Liver (tissue), 9 donors: ENCODE results near the gene SAP30. TPM values are rescaled to one million over a fixed set of nuclear protein-coding genes. Genes with fewer than 3 reads are reported as not detected.

Experiments used
- DNase-seq: peaks from one replicate; pipeline ENCODE4 v3.0.0-alpha.2; 2017; ENCODE audit warnings: low spot score
- H3K27ac ChIP-seq, 2 donors: one replicate each; pipeline ENCODE4 v1.7.0; 2013; ENCODE audit warnings: inconsistent platforms in 2 of 2, low read length in 2 of 2, control low read depth in 1 of 2, low read depth in 1 of 2, mild to moderate bottlenecking in 1 of 2
- H3K27me3 ChIP-seq, 4 donors: one replicate each; pipeline versions ENCODE4 v1.6.1 to v1.7.0; 2013; ENCODE audit warnings: low read length in 3 of 4, inconsistent platforms in 1 of 4, mild to moderate bottlenecking in 1 of 4, moderate library complexity in 1 of 4; ENCODE audit not compliant: control insufficient read depth in 4 of 4, insufficient read depth in 4 of 4
- H3K36me3 ChIP-seq, 4 donors: one replicate each; pipeline versions ENCODE4 v1.6.1 to v1.7.0; 2013; ENCODE audit warnings: low read length in 3 of 4, mild to moderate bottlenecking in 3 of 4, low read depth in 1 of 4, moderate library complexity in 1 of 4; ENCODE audit not compliant: control insufficient read depth in 4 of 4, insufficient read depth in 3 of 4
- H3K4me1 ChIP-seq, 4 donors: one replicate each; pipeline versions ENCODE4 v1.6.1 to v1.7.0; 2013; ENCODE audit warnings: low read length in 3 of 4, mild to moderate bottlenecking in 3 of 4, moderate library complexity in 1 of 4; ENCODE audit not compliant: control insufficient read depth in 4 of 4, insufficient read depth in 4 of 4
- H3K4me3 ChIP-seq, 3 donors: one replicate each; pipeline versions ENCODE4 v1.6.1 to v1.7.0; 2013; ENCODE audit warnings: low read length in 3 of 3, control low read depth in 1 of 3, low read depth in 1 of 3, mild to moderate bottlenecking in 1 of 3
- H3K9ac ChIP-seq, 2 donors: one replicate each; pipeline ENCODE4 v1.7.0; 2013; ENCODE audit warnings: low read length in 2 of 2, mild to moderate bottlenecking in 2 of 2, moderate library complexity in 2 of 2, control low read depth in 1 of 2, low read depth in 1 of 2
- H3K9me3 ChIP-seq, 4 donors: one replicate each; pipeline versions ENCODE4 v1.6.1 to v1.7.0; 2013; ENCODE audit warnings: low read length in 3 of 4; ENCODE audit not compliant: control insufficient read depth in 4 of 4
- EGR1 ChIP-seq, 2 donors: IDR thresholded peaks; 2 replicates each; pipeline ENCODE4 v1.6.1; 2016 to 2018; ENCODE audit warnings: antibody characterized with exemption in 2 of 2, low read depth in 2 of 2
- FOXA1 ChIP-seq: IDR thresholded peaks from 2 replicates; pipeline ENCODE4 v1.6.1; 2016; ENCODE audit warnings: antibody characterized with exemption
- FOXA2 ChIP-seq: IDR thresholded peaks from 2 replicates; pipeline ENCODE4 v1.6.1; 2016; ENCODE audit warnings: antibody characterized with exemption
- JUND ChIP-seq, 2 donors: IDR thresholded peaks; 2 replicates each; pipeline ENCODE4 v1.6.1; 2016; ENCODE audit warnings: antibody characterized with exemption in 2 of 2
- NR2F2 ChIP-seq: IDR thresholded peaks from 2 replicates; pipeline ENCODE4 v1.6.1; 2016; ENCODE audit warnings: antibody characterized with exemption
- RAD21 ChIP-seq, 2 donors: IDR thresholded peaks; 2 replicates each; pipeline ENCODE4 v1.6.1; 2016; ENCODE audit warnings: antibody characterized with exemption in 2 of 2, mild to moderate bottlenecking in 2 of 2
- RXRA ChIP-seq, 2 donors: IDR thresholded peaks; 2 replicates each; pipeline ENCODE4 v1.6.1; 2017 to 2018; ENCODE audit warnings: antibody characterized with exemption in 2 of 2, mild to moderate bottlenecking in 1 of 2
- SP1 ChIP-seq: IDR thresholded peaks from 2 replicates; pipeline ENCODE4 v1.6.1; 2018; ENCODE audit warnings: antibody characterized with exemption, mild to moderate bottlenecking
- TAF1 ChIP-seq: conservative IDR thresholded peaks from 2 replicates; pipeline ENCODE4 v1.6.1; 2016; ENCODE audit warnings: antibody characterized with exemption, mild to moderate bottlenecking
- WGBS: extraction: QIAGEN DNeasy Blood & Tissue Kit; methylation state at CpG from one replicate; pipeline ENCODE4 v1.1.7; 2013; 5-methylcytosine and 5-hydroxymethylcytosine counted together
- polyA plus RNA-seq, 2 donors: library from polyadenylated mRNA; stranded (reverse) in 1 of 2; unstranded in 1 of 2; fragments of 200-250 nt in 1 of 2; fragments of >200 nt in 1 of 2; fragmentation: Nextera tagmentation in 1 of 2; extraction: Ambion mirVana in 1 of 2; gene quantifications; one replicate each; pipeline versions ENCODE4 v1.2.1 to v1.2.3, GENCODE V29; 2013 to 2015
- total RNA-seq, 2 donors: library from RNA; depleted of rRNA; stranded (reverse); fragments of >200 nt; gene quantifications; one replicate each; pipeline ENCODE4 v1.2.3, GENCODE V29; 2014
- TF ChIP-seq, protein P1 (sequence below): IDR thresholded peaks from 2 replicates; pipeline ENCODE4 v1.6.1; 2016; ENCODE audit warnings: antibody characterized with exemption
- TF ChIP-seq, protein P2 (sequence below): IDR thresholded peaks from 2 replicates; pipeline ENCODE4 v1.6.1; 2016; ENCODE audit warnings: antibody characterized with exemption
- TF ChIP-seq, protein P3 (sequence below): fragments of 150-350 bp; IDR thresholded peaks from 2 replicates; pipeline ENCODE4 v1.5.1; 2017; ENCODE audit warnings: improper control_type of control experiment, low read depth, low read length; ENCODE audit not compliant: missing input control
- TF ChIP-seq, protein P4 (sequence below): IDR thresholded peaks from 2 replicates; pipeline ENCODE4 v1.6.1; 2016; ENCODE audit warnings: antibody characterized with exemption, mild to moderate bottlenecking
- donor health status: healthy.
- donor health status: healthy.
- donor health status: healthy.
- donor health status: healthy.
- donor health status: healthy.

The SAP30 gene
- total and polyA plus RNA-seq, 4 donors = 1.3 to 10.0 (median 3.7) TPM

DNA sequence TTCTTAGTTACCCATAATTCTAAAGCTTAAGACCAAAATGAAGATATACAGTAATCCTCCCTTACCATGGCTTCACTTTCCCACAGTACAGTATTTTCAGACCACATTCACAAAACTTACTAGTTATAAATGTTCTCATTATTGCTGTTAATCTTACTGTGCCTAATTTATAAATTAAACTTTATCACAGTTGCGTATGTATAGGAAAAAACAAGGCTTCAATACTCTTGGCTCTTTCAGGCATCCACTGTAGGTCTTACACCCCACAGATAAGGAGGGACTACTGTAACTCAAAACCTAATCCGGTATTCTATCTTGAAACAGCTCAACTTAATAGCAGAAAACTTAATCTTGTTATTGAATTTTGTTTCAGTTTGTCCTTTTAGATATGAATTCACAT, 40.2 kb upstream of the SAP30 start:
- no peak for TF ChIP-seq RAD21 (IDR thresholded peaks at IDR 0.05)
- no peak for TF ChIP-seq FOXA2
- WGBS = 94% methylated on average over 2 of the region's 2 CpGs
- Histone ChIP-seq H3K9me3 (no peaks in the 10 kb centered on the region), H3K36me3 (peaks cover 0 to 5% (median 3%) of the 10 kb centered on the region in 4 donors), H3K9ac (no peak overlapping the region), H3K27ac (no peak overlapping the region), H3K4me3 (no peak overlapping the region), H3K4me1 (peaks cover 0 to 17% (median 9%) of the 10 kb centered on the region in 4 donors), H3K27me3 (no peaks in the 10 kb centered on the region)
- DNase-seq = no peak

DNA sequence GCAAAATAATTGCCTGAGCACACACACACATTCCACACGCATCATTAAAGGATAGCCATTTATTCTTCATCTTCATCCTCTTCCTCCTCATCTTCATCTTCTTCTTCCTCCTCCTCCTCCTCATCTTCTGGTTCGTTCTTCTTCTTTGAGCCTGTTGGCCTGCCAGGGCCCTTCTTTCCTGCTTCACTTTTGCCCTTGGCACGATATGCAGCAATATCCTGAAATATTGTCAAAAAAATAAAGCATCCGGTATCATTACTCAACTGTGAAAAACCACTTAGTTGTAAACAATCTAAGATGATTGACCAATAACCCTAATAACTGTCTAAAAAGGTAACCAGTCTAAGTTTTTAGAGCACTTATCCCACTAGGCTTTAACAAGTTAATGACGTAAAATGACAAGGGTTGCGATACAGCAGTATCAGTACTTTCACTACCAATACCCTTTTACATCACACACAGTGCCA, 38.7 kb upstream of the SAP30 start:
- peak overlapping the region in 1 of 3 donors; percentile 88 for H3K4me3 ChIP-seq
- peaks cover 0 to 5% (median 3%) of the 10 kb centered on the region in 4 donors for H3K36me3 ChIP-seq

More for the DNA sequence above, 38.7 kb upstream of the SAP30 start:
- H3K9ac ChIP-seq = no peak overlapping the region
- H3K27me3 ChIP-seq = no peaks in the 10 kb centered on the region
- no peak for DNase-seq
- no peak overlapping the region for H3K27ac ChIP-seq
- no peaks in the 10 kb centered on the region for H3K9me3 ChIP-seq
- peaks cover 0 to 17% (median 9%) of the 10 kb centered on the region in 4 donors for H3K4me1 ChIP-seq
- TF ChIP-seq JUND (IDR thresholded peaks at IDR 0.05) = no peak
- no peak for TF ChIP-seq EGR1 (IDR thresholded peaks at IDR 0.05; ENCODE audit: low read depth in 2 of 2)
- TF ChIP-seq TAF1 = no peak
- TF ChIP-seq, protein P1, sequence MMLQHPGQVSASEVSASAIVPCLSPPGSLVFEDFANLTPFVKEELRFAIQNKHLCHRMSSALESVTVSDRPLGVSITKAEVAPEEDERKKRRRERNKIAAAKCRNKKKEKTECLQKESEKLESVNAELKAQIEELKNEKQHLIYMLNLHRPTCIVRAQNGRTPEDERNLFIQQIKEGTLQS = no peak
- TF ChIP-seq, protein P2, sequence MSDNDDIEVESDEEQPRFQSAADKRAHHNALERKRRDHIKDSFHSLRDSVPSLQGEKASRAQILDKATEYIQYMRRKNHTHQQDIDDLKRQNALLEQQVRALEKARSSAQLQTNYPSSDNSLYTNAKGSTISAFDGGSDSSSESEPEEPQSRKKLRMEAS = no peak
- no peak for TF ChIP-seq RXRA (IDR thresholded peaks at IDR 0.05)
- no peak for TF ChIP-seq NR2F2
- TF ChIP-seq SP1 = no peak
- TF ChIP-seq FOXA1 = no peak
- TF ChIP-seq, protein P3, sequence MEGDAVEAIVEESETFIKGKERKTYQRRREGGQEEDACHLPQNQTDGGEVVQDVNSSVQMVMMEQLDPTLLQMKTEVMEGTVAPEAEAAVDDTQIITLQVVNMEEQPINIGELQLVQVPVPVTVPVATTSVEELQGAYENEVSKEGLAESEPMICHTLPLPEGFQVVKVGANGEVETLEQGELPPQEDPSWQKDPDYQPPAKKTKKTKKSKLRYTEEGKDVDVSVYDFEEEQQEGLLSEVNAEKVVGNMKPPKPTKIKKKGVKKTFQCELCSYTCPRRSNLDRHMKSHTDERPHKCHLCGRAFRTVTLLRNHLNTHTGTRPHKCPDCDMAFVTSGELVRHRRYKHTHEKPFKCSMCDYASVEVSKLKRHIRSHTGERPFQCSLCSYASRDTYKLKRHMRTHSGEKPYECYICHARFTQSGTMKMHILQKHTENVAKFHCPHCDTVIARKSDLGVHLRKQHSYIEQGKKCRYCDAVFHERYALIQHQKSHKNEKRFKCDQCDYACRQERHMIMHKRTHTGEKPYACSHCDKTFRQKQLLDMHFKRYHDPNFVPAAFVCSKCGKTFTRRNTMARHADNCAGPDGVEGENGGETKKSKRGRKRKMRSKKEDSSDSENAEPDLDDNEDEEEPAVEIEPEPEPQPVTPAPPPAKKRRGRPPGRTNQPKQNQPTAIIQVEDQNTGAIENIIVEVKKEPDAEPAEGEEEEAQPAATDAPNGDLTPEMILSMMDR = no peak
- TF ChIP-seq, protein P4, sequence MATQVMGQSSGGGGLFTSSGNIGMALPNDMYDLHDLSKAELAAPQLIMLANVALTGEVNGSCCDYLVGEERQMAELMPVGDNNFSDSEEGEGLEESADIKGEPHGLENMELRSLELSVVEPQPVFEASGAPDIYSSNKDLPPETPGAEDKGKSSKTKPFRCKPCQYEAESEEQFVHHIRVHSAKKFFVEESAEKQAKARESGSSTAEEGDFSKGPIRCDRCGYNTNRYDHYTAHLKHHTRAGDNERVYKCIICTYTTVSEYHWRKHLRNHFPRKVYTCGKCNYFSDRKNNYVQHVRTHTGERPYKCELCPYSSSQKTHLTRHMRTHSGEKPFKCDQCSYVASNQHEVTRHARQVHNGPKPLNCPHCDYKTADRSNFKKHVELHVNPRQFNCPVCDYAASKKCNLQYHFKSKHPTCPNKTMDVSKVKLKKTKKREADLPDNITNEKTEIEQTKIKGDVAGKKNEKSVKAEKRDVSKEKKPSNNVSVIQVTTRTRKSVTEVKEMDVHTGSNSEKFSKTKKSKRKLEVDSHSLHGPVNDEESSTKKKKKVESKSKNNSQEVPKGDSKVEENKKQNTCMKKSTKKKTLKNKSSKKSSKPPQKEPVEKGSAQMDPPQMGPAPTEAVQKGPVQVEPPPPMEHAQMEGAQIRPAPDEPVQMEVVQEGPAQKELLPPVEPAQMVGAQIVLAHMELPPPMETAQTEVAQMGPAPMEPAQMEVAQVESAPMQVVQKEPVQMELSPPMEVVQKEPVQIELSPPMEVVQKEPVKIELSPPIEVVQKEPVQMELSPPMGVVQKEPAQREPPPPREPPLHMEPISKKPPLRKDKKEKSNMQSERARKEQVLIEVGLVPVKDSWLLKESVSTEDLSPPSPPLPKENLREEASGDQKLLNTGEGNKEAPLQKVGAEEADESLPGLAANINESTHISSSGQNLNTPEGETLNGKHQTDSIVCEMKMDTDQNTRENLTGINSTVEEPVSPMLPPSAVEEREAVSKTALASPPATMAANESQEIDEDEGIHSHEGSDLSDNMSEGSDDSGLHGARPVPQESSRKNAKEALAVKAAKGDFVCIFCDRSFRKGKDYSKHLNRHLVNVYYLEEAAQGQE = no peak
- no peak for TF ChIP-seq RAD21 (IDR thresholded peaks at IDR 0.05)
- 60% methylated on average over 6 of the region's 6 CpGs for WGBS
